Endothelial cell (in vitro differentiated cells): ENCODE results near the gene AXIN1. TPM values are rescaled to one million over a fixed set of nuclear protein-coding genes. Genes with fewer than 3 reads are reported as not detected.
"Not testable (repeated sequence)": the region's sequence is repeated elsewhere in the genome, so short reads cannot be mapped to it uniquely, and the experiment has no call there.

Experiments used
- DNase-seq: peaks from one replicate; pipeline ENCODE4 v3.0.0; 2021; ENCODE audit warnings: low spot score
- H3K27ac Mint-ChIP-seq: one replicate; pipeline ENCODE4 v1.8.0; 2021; ENCODE audit warnings: mixed read lengths, inconsistent platforms; ENCODE audit not compliant: unreplicated experiment
- H3K27me3 Mint-ChIP-seq: one replicate; pipeline ENCODE4 v1.8.0; 2021; ENCODE audit warnings: mild to moderate bottlenecking, moderate library complexity, mixed read lengths, inconsistent platforms; ENCODE audit not compliant: unreplicated experiment
- H3K36me3 Mint-ChIP-seq: one replicate; pipeline ENCODE4 v1.8.0; 2021; ENCODE audit warnings: mild to moderate bottlenecking, low read depth, mixed read lengths, inconsistent platforms; ENCODE audit not compliant: unreplicated experiment
- H3K4me1 Mint-ChIP-seq: one replicate; pipeline ENCODE4 v1.8.0; 2021; ENCODE audit warnings: mild to moderate bottlenecking, mixed read lengths, inconsistent platforms; ENCODE audit not compliant: unreplicated experiment
- H3K4me3 Mint-ChIP-seq: one replicate; pipeline ENCODE4 v1.8.0; 2021; ENCODE audit warnings: mild to moderate bottlenecking, mixed read lengths, inconsistent platforms; ENCODE audit not compliant: unreplicated experiment
- H3K9me3 Mint-ChIP-seq: one replicate; pipeline ENCODE4 v1.8.0; 2021; ENCODE audit warnings: mixed read lengths, inconsistent platforms; ENCODE audit not compliant: unreplicated experiment
- CTCF ChIP-seq: fragments of 200-600 bp; sonication (generic); IDR thresholded peaks from one replicate; pipeline ENCODE4 v1.5.0; 2021; ENCODE audit warnings: antibody characterized with exemption; ENCODE audit not compliant: unreplicated experiment
- total RNA-seq: library from RNA; stranded (reverse); fragmentation: NEBNext Ultra II Directional; extraction: Animal tissue kit (Norgen Biotek cat#: 25700); gene quantifications from one replicate; pipeline ENCODE4 v1.2.1, GENCODE V29; 2021; ENCODE audit not compliant: unreplicated experiment

The AXIN1 gene
- total RNA-seq, 1 donor from 2014 or later, result 17.5 TPM

- no peak overlapping the region for H3K4me3 Mint-ChIP-seq
- H3K27me3 Mint-ChIP-seq, result peaks cover under 1% of the 10 kb centered on the region
- no peak for TF ChIP-seq CTCF
- no peak overlapping the region for H3K27ac Mint-ChIP-seq
- no peak for DNase-seq
- no peaks in the 10 kb centered on the region for H3K9me3 Mint-ChIP-seq
- H3K36me3 Mint-ChIP-seq, result peaks cover 27% of the 10 kb centered on the region
- H3K4me1 Mint-ChIP-seq, result peaks cover under 1% of the 10 kb centered on the region
These were observed 5.9 kb downstream of the AXIN1 start for GRCh38 chr16:346587-346986.

GRCh38 chr16:345772-346171 is 6.8 kb downstream of the AXIN1 start:
- TF ChIP-seq CTCF, result no peak
- Mint-ChIP-seq H3K4me3 (no peak overlapping the region), H3K4me1 (no peaks in the 10 kb centered on the region), H3K36me3 (peaks cover 26% of the 10 kb centered on the region), H3K27me3 (no peaks in the 10 kb centered on the region), H3K27ac (no peak overlapping the region), H3K9me3 (no peaks in the 10 kb centered on the region)
- DNase-seq, result no peak

GRCh38 chr16:342455-343213 is 9.9 kb downstream of the AXIN1 start:
- H3K4me1 Mint-ChIP-seq, result no peaks in the 10 kb centered on the region
- H3K4me3 Mint-ChIP-seq, result no peak overlapping the region
- H3K9me3 Mint-ChIP-seq, result no peaks in the 10 kb centered on the region
- peaks cover 23% of the 10 kb centered on the region for H3K36me3 Mint-ChIP-seq
- H3K27ac Mint-ChIP-seq, result no peak overlapping the region
- DNase-seq, result no peak
- H3K27me3 Mint-ChIP-seq, result no peaks in the 10 kb centered on the region
- no peak for TF ChIP-seq CTCF

GRCh38 chr16:341974-342336 is 10.6 kb downstream of the AXIN1 start:
- not testable (repeated sequence) for DNase-seq, H3K4me1 Mint-ChIP-seq, H3K27ac Mint-ChIP-seq, H3K27me3 Mint-ChIP-seq, H3K9me3 Mint-ChIP-seq
- Mint-ChIP-seq H3K36me3 (peaks cover 23% of the 10 kb centered on the region), H3K4me3 (peak overlapping the region; percentile 43)

- not testable (repeated sequence) for H3K9me3 Mint-ChIP-seq, H3K27me3 Mint-ChIP-seq, H3K4me1 Mint-ChIP-seq, DNase-seq, H3K27ac Mint-ChIP-seq
- H3K4me3 Mint-ChIP-seq, result peak overlapping the region; percentile 43
- peaks cover 20% of the 10 kb centered on the region for H3K36me3 Mint-ChIP-seq
These were observed 11.2 kb downstream of the AXIN1 start for GRCh38 chr16:341095-341973.
